ENCODE measurements around the gene RTEL1. TPM values are rescaled to one million over a fixed set of nuclear protein-coding genes. Genes with fewer than 3 reads are reported as not detected.
"Not testable (repeated sequence)": the region's sequence is repeated elsewhere in the genome, so short reads cannot be mapped to it uniquely, and the experiment has no call there.

Gene RTEL1
- total RNA-seq, 2 donors from 2014 or later: 7.3 to 50.4 TPM

DNA sequence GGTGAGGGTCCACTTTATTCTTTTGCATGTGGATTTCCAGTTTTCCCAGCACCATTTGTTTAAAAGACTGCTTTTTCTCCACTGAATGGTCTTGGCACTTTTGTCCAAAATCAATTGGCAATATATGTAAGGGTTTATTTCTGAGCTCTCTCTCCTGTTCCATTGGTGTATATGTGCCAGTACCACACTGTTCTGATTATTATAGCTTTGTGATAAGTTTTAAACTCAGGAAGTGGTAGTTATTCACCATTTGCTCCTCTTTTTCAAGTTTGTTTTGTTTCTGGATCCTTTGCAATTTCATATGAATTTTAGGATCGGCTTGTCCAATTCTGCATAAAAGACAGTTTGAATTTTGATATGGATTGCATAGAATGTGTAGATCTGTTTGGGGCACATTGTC, 54.1 kb downstream of the RTEL1 start:
- Histone ChIP-seq H3K36me3 (replicated peaks in 1 of 2; ENCODE audit: insufficient read depth in 1 of 2, low read depth in 2 of 2) (peaks cover 0 to 7% of the 10 kb centered on the region in 2 donors), H3K4me1 (peaks cover 12% of the 10 kb centered on the region), H3K9me3 (no peaks in the 10 kb centered on the region), H3K27me3 (no peaks in the 10 kb centered on the region), H3K27ac (no peak overlapping the region), H3K4me3 (no peak overlapping the region)
- TF ChIP-seq POLR2A (IDR thresholded peaks at IDR 0.05): no peak
- TF ChIP-seq, protein P1, sequence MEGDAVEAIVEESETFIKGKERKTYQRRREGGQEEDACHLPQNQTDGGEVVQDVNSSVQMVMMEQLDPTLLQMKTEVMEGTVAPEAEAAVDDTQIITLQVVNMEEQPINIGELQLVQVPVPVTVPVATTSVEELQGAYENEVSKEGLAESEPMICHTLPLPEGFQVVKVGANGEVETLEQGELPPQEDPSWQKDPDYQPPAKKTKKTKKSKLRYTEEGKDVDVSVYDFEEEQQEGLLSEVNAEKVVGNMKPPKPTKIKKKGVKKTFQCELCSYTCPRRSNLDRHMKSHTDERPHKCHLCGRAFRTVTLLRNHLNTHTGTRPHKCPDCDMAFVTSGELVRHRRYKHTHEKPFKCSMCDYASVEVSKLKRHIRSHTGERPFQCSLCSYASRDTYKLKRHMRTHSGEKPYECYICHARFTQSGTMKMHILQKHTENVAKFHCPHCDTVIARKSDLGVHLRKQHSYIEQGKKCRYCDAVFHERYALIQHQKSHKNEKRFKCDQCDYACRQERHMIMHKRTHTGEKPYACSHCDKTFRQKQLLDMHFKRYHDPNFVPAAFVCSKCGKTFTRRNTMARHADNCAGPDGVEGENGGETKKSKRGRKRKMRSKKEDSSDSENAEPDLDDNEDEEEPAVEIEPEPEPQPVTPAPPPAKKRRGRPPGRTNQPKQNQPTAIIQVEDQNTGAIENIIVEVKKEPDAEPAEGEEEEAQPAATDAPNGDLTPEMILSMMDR (IDR thresholded peaks at IDR 0.05): no peak
- 95 to 100% methylated on average over 1 of the region's 1 CpG for WGBS, 2 donors
- intact Hi-C loops (cut with DNase I): no loop called here
- DNase-seq (no peak), ATAC-seq (no peak)

DNA sequence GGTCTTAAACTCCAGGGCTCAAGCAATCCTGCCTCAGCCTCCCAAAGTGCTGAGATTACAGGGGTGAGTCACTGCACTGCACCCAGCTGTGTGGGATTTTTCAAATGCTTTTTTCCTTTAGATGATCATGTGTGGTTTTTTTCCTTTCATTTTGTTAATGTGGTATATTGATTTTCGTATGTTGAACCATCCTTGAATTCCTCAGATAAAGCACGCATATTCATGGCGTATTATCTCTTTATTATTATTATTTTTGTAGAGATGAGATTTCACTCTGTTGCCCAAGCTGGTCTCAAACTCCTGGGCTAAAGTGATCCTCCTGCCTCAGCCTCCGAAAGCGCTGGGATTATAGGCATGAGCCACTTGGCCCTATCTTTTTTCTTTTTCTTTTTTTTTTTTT, 56.7 kb downstream of the RTEL1 start:
- no peaks in the 10 kb centered on the region for H3K27me3 ChIP-seq
- peaks cover 0 to 4% (median 0%) of the 10 kb centered on the region in 3 donors for H3K9me3 ChIP-seq
- no peak for DNase-seq
- no peak for ATAC-seq
- no peak overlapping the region for H3K4me3 ChIP-seq
- no peak overlapping the region for H3K27ac ChIP-seq
- H3K4me1 ChIP-seq: no peaks in the 10 kb centered on the region
- intact Hi-C loops (cut with DNase I): no loop called here
- 98 to 100% methylated on average over 5 of the region's 5 CpGs for WGBS, 2 donors
- peaks cover 0 to 7% of the 10 kb centered on the region in 2 donors for H3K36me3 ChIP-seq (replicated peaks in 1 of 2; ENCODE audit: insufficient read depth in 1 of 2, low read depth in 2 of 2)
- no peak for TF ChIP-seq POLR2A (IDR thresholded peaks at IDR 0.05)
- TF ChIP-seq, protein P1 (IDR thresholded peaks at IDR 0.05): no peak

DNA sequence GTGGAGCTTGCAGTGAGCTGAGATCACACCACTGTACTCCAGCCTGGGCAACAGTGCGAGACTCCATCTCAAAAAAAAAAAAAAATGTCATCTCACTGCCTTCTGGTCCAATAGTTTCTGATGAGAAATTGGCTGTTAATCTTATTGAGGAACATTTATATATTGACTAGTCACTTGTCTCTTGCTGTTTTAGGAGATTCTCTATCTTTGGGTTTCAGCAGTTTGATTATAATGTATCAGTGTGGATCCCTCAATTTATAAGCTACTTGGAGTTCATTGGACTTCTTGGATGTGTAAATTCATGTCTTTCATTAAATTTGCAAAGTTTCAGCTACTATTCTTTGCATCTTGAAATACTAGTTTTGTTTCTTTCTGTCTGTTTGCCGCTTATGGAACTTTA, 60.9 kb downstream of the RTEL1 start:
- ATAC-seq (no peak), DNase-seq (no peak)
- TF ChIP-seq, protein P1 (IDR thresholded peaks at IDR 0.05): no peak
- TF ChIP-seq POLR2A (IDR thresholded peaks at IDR 0.05): no peak
- peaks cover 0 to 4% of the 10 kb centered on the region in 2 donors for H3K36me3 ChIP-seq (replicated peaks in 1 of 2; ENCODE audit: insufficient read depth in 1 of 2, low read depth in 2 of 2)
- intact Hi-C loops (cut with DNase I): no loop called here
- no peaks in the 10 kb centered on the region for H3K27me3 ChIP-seq
- peaks cover 0 to 4% (median 0%) of the 10 kb centered on the region in 3 donors for H3K9me3 ChIP-seq
- H3K4me3 ChIP-seq: no peak overlapping the region
- H3K27ac ChIP-seq: no peak overlapping the region
- 93 to 100% methylated on average over 2 of the region's 2 CpGs for WGBS, 2 donors
- no peaks in the 10 kb centered on the region for H3K4me1 ChIP-seq

DNA sequence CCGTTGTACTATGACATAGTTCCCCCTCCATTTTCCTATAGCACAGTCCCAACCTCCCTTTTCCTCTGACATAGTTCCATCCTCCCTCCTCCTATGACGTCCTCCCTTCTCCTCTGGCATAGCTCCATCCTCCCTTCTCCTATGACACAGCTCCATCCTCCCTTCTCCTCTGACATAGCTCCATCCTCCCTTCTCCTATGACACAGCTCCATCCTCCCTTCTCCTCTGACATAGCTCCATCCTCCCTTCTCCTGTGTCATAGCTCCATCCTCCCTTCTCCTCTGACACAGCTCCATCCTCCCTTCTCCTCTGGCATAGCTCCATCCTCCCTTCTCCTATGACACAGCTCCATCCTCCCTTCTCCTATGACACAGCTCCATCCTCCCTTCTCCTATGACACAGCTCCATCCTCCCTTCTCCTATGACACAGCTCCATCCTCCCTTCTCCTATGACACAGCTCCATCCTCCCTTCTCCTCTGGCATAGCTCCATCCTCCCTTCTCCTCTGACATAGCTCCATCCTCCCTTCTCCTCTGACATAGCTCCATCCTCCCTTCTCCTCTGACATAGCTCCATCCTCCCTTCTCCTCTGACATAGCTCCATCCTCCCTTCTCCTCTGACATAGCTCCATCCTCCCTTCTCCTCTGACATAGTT, 65.0 kb downstream of the RTEL1 start:
- H3K4me3 ChIP-seq; ATAC-seq; H3K27me3 ChIP-seq; H3K9me3 ChIP-seq; intact Hi-C loops (cut with DNase I); H3K4me1 ChIP-seq; DNase-seq; H3K27ac ChIP-seq; H3K36me3 ChIP-seq (replicated peaks in 1 of 2; ENCODE audit: insufficient read depth in 1 of 2, low read depth in 2 of 2): not testable (repeated sequence)
- 85 to 91% methylated on average over 2 of the region's 2 CpGs for WGBS, 2 donors

DNA sequence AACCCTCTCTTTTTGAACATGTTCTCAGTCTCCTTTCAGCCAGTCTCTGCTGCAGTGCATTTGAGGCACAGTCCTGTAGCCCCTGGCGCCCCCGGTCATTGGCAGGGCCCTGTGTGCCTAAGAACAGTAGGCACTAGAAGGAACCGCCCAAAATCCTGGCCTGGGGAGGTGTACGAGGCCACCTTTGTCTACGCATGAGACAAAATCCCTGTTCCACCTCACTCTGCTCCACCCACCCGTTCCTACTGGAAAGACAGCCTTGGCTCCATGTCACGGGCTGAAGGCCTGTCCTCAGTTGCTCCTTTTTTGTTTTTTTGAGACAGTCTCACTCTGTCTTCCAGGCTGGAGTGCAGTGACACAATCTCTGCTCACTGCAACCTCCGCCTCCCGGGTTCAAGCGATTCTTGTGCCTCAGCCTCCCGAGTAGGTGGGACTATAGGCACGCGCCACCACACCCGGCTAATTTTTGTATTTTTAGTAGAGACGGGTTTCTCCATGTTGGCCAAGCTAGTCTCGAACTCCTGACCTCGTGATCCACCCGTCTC, 72.1 kb downstream of the RTEL1 start:
- not testable (repeated sequence) for H3K27me3 ChIP-seq; H3K9me3 ChIP-seq; H3K27ac ChIP-seq; DNase-seq; H3K36me3 ChIP-seq (replicated peaks in 1 of 2; ENCODE audit: insufficient read depth in 1 of 2, low read depth in 2 of 2); H3K4me3 ChIP-seq; ATAC-seq
- WGBS, 2 donors: 89 to 95% methylated on average over 18 of the region's 18 CpGs
- peaks cover 11% of the 10 kb centered on the region for H3K4me1 ChIP-seq
- intact Hi-C loops (cut with DNase I): loop anchor here (10.0 kb wide), 1 partner anchor 75 kb away; the partner anchor contains the start of genes RTEL1 and STMN3

All from body of pancreas (tissue), 4 donors.